ENCODE measurements around the gene CDH3. TPM values are rescaled to one million over a fixed set of nuclear protein-coding genes. Genes with fewer than 3 reads are reported as not detected.

The CDH3 gene
- total and polyA plus RNA-seq, 2 of the 13 experiments (the other 11 are each of a cell fraction or from before 2014, with no cell fraction given), result 0.11 TPM; not detected in 1

DNA sequence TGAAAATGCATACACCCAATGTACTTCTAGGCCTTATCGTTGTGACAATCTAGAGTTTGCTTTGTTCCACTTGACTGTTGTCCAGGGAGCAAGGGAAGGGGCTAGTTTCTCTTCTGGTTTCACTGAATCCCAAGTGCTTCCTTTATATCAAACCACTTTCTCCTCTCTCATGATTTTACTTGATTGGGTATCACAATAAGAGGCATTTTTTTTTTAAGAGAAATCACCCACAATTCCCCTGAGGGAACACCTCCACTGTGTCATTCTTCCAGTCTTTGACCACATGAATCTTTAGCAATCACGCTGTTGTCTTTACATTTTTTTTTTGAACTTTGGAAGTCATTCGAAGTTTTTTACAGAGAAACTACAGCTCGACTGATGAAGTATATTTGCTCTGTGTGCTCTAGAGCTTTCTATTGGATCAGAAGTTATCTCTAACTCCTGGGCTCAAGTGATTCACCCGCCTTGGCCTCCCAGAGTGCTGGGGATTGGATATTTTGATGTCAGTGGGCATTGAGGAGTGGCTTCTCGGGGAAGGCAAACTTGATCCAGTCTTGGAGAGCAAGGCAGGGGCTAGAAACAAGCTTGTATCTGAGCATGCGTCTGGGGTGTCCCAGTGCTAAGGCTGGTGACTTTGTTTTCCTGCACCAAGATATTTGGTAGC is 95.0 kb downstream of the CDH3 start (continued):
- TF ChIP-seq PRDM4 (CRISPR knock-in tag; IDR thresholded peaks at IDR 0.05; ENCODE audit: borderline replicate concordance) (no peak), GABPA (IDR thresholded peaks at IDR 0.05; ENCODE audit: low read depth, low read length) (no peak), GABPA (CRISPR knock-in tag; IDR thresholded peaks at IDR 0.05; ENCODE audit: low read depth) (0 out of 2 replicates have a peak, but pooled peaks have one; percentile 34), LCORL (IDR thresholded peaks at IDR 0.05) (no peak), LCORL (CRISPR knock-in tag; IDR thresholded peaks at IDR 0.05) (peak; percentile 65; the same call in 1 of the 2 replicates), PRPF4 (IDR thresholded peaks at IDR 0.05; ENCODE audit: low read depth, low read length, poor library complexity, severe bottlenecking) (no peak), ASH2L (IDR thresholded peaks at IDR 0.05; ENCODE audit: insufficient read length, low read depth, low read length) (peak; percentile 61), ZNF781 (CRISPR knock-in tag; IDR thresholded peaks at IDR 0.05; ENCODE audit: borderline replicate concordance, not compliant biosample characterization) (peak; percentile 29), PHB2 (IDR thresholded peaks at IDR 0.05; ENCODE audit: partially characterized antibody) (no peak), REXO4 (CRISPR knock-in tag; IDR thresholded peaks at IDR 0.05; ENCODE audit: borderline replicate concordance) (no peak), REL (CRISPR knock-in tag; conservative IDR thresholded peaks at IDR 0.05) (no peak)
- TF ChIP-seq, protein P1, sequence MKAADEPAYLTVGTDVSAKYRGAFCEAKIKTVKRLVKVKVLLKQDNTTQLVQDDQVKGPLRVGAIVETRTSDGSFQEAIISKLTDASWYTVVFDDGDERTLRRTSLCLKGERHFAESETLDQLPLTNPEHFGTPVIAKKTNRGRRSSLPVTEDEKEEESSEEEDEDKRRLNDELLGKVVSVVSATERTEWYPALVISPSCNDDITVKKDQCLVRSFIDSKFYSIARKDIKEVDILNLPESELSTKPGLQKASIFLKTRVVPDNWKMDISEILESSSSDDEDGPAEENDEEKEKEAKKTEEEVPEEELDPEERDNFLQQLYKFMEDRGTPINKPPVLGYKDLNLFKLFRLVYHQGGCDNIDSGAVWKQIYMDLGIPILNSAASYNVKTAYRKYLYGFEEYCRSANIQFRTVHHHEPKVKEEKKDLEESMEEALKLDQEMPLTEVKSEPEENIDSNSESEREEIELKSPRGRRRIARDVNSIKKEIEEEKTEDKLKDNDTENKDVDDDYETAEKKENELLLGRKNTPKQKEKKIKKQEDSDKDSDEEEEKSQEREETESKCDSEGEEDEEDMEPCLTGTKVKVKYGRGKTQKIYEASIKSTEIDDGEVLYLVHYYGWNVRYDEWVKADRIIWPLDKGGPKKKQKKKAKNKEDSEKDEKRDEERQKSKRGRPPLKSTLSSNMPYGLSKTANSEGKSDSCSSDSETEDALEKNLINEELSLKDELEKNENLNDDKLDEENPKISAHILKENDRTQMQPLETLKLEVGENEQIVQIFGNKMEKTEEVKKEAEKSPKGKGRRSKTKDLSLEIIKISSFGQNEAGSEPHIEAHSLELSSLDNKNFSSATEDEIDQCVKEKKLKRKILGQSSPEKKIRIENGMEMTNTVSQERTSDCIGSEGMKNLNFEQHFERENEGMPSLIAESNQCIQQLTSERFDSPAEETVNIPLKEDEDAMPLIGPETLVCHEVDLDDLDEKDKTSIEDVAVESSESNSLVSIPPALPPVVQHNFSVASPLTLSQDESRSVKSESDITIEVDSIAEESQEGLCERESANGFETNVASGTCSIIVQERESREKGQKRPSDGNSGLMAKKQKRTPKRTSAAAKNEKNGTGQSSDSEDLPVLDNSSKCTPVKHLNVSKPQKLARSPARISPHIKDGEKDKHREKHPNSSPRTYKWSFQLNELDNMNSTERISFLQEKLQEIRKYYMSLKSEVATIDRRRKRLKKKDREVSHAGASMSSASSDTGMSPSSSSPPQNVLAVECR (CRISPR knock-in tag; IDR thresholded peaks at IDR 0.05; ENCODE audit: borderline replicate concordance), result no peak
- TF ChIP-seq, protein P2, sequence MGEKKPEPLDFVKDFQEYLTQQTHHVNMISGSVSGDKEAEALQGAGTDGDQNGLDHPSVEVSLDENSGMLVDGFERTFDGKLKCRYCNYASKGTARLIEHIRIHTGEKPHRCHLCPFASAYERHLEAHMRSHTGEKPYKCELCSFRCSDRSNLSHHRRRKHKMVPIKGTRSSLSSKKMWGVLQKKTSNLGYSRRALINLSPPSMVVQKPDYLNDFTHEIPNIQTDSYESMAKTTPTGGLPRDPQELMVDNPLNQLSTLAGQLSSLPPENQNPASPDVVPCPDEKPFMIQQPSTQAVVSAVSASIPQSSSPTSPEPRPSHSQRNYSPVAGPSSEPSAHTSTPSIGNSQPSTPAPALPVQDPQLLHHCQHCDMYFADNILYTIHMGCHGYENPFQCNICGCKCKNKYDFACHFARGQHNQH (CRISPR knock-in tag; IDR thresholded peaks at IDR 0.05), result peak; percentile 94
- TF ChIP-seq, protein P3, sequence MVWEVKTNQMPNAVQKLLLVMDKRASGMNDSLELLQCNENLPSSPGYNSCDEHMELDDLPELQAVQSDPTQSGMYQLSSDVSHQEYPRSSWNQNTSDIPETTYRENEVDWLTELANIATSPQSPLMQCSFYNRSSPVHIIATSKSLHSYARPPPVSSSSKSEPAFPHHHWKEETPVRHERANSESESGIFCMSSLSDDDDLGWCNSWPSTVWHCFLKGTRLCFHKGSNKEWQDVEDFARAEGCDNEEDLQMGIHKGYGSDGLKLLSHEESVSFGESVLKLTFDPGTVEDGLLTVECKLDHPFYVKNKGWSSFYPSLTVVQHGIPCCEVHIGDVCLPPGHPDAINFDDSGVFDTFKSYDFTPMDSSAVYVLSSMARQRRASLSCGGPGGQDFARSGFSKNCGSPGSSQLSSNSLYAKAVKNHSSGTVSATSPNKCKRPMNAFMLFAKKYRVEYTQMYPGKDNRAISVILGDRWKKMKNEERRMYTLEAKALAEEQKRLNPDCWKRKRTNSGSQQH (CRISPR knock-in tag; IDR thresholded peaks at IDR 0.05; ENCODE audit: low read depth), result 0 out of 2 replicates have a peak, but pooled peaks have one; percentile 72
- TF ChIP-seq, protein P4, sequence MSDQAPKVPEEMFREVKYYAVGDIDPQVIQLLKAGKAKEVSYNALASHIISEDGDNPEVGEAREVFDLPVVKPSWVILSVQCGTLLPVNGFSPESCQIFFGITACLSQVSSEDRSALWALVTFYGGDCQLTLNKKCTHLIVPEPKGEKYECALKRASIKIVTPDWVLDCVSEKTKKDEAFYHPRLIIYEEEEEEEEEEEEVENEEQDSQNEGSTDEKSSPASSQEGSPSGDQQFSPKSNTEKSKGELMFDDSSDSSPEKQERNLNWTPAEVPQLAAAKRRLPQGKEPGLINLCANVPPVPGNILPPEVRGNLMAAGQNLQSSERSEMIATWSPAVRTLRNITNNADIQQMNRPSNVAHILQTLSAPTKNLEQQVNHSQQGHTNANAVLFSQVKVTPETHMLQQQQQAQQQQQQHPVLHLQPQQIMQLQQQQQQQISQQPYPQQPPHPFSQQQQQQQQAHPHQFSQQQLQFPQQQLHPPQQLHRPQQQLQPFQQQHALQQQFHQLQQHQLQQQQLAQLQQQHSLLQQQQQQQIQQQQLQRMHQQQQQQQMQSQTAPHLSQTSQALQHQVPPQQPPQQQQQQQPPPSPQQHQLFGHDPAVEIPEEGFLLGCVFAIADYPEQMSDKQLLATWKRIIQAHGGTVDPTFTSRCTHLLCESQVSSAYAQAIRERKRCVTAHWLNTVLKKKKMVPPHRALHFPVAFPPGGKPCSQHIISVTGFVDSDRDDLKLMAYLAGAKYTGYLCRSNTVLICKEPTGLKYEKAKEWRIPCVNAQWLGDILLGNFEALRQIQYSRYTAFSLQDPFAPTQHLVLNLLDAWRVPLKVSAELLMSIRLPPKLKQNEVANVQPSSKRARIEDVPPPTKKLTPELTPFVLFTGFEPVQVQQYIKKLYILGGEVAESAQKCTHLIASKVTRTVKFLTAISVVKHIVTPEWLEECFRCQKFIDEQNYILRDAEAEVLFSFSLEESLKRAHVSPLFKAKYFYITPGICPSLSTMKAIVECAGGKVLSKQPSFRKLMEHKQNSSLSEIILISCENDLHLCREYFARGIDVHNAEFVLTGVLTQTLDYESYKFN (CRISPR knock-in tag; conservative IDR thresholded peaks at IDR 0.05), result peak; percentile 87
